Natural killer cell (primary cell): ENCODE data around the gene EFCAB6. TPM values are rescaled to one million over a fixed set of nuclear protein-coding genes. Genes with fewer than 3 reads are reported as not detected.

Source experiments
- ATAC-seq, 3 donors: fragments of 150-1000 bp in 2 of 3; fragments of 200-7000 bp in 1 of 3; cut with Tn5 transposase; 1 replicate in 1 of 3; 2 replicates in 2 of 3; pipeline ENCODE4 v1.10.0; 2021; ENCODE audit warnings: mild to moderate bottlenecking in 2 of 3, moderate library complexity in 2 of 3
- DNase-seq, 2 donors: peaks; one replicate each; pipeline versions ENCODE4 v3.0.0 to v3.0.0-alpha.2; 2013 to 2021; ENCODE audit warnings: mixed read lengths in 1 of 2
- H3K27ac ChIP-seq: one replicate; pipeline ENCODE4 v1.5.1; 2013; ENCODE audit warnings: mild to moderate bottlenecking, low read length
- H3K27me3 ChIP-seq: one replicate; pipeline ENCODE4 v1.6.1; 2013; ENCODE audit warnings: low read length; ENCODE audit not compliant: control insufficient read depth, insufficient read depth
- H3K36me3 ChIP-seq: one replicate; pipeline ENCODE4 v1.6.1; 2013; ENCODE audit warnings: low read length; ENCODE audit not compliant: control insufficient read depth, insufficient read depth
- H3K4me1 ChIP-seq: one replicate; pipeline ENCODE4 v1.6.1; 2013; ENCODE audit warnings: low read length; ENCODE audit not compliant: control insufficient read depth, insufficient read depth
- H3K4me3 ChIP-seq: one replicate; pipeline ENCODE4 v1.5.1; 2013; ENCODE audit warnings: low read length
- H3K9me3 ChIP-seq: one replicate; pipeline ENCODE4 v1.6.1; 2013; ENCODE audit warnings: low read length; ENCODE audit not compliant: control insufficient read depth, insufficient read depth
- H3K27ac Mint-ChIP-seq, 2 donors: one replicate each; pipeline ENCODE4 v1.8.0; 2022; ENCODE audit warnings: mild to moderate bottlenecking in 2 of 2, mixed read lengths in 2 of 2, moderate library complexity in 1 of 2
- H3K27me3 Mint-ChIP-seq, 2 donors: one replicate each; pipeline ENCODE4 v1.8.0; 2022; ENCODE audit warnings: low read depth in 2 of 2, mixed read lengths in 2 of 2
- H3K36me3 Mint-ChIP-seq: one replicate; pipeline ENCODE4 v1.8.0; 2022; ENCODE audit warnings: mixed read lengths
- H3K4me1 Mint-ChIP-seq, 2 donors: one replicate each; pipeline ENCODE4 v1.8.0; 2022; ENCODE audit warnings: mixed read lengths in 2 of 2
- H3K4me3 Mint-ChIP-seq: one replicate; pipeline ENCODE4 v1.8.0; 2022; ENCODE audit warnings: mild to moderate bottlenecking, moderate library complexity, mixed read lengths
- H3K9me3 Mint-ChIP-seq, 2 donors: one replicate each; pipeline ENCODE4 v1.8.0; 2022; ENCODE audit warnings: mixed read lengths in 2 of 2
- CTCF ChIP-seq: fragments of 200-600 bp; IDR thresholded peaks from one replicate; pipeline ENCODE4 v1.8.0; 2022; ENCODE audit warnings: antibody characterized with exemption
- WGBS: methylation state at CpG from one replicate; pipeline ENCODE4 v1.1.7; 2013; ENCODE audit warnings: missing lambda C conversion rate; ENCODE audit not compliant: insufficient coverage; 5-methylcytosine and 5-hydroxymethylcytosine counted together
- intact Hi-C: fragments of 100-400 bp; cut with micrococcal nuclease; formaldehyde crosslinking; loops from one replicate; pipeline ENCODE4 v1.14.2; 2022
- total RNA-seq, 4 donors: library from RNA; stranded (reverse); fragments of 120-200 nt in 1 of 4; gene quantifications; one replicate each; pipeline versions ENCODE4 v1.2.3 to v1.2.4, GENCODE V29; 2013 to 2022

The EFCAB6 gene
- total RNA-seq, 3 donors from 2014 or later (not counting 1 experiment from before 2014, with no cell fraction given): 0.23 to 0.35 (median 0.26) TPM

- peaks cover 4% of the 10 kb centered on the region for H3K9me3 ChIP-seq
- no peak for TF ChIP-seq CTCF
- peaks cover 2% of the 10 kb centered on the region for H3K27me3 ChIP-seq
- Mint-ChIP-seq H3K27me3 (peaks cover 14 to 17% of the 10 kb centered on the region in 2 donors), H3K27ac (no peak overlapping the region), H3K9me3 (no peaks in the 10 kb centered on the region), H3K4me3 (no peak overlapping the region), H3K36me3 (no peaks in the 10 kb centered on the region), H3K4me1 (no peaks in the 10 kb centered on the region)
- no peaks in the 10 kb centered on the region for H3K36me3 ChIP-seq
- no peaks in the 10 kb centered on the region for H3K4me1 ChIP-seq
- no peak overlapping the region for H3K27ac ChIP-seq
- 90% methylated on average over 4 of the region's 4 CpGs for WGBS
- intact Hi-C loops: no loop called here
- DNase-seq: no peak
- H3K4me3 ChIP-seq: no peak overlapping the region
- ATAC-seq: no peak
Measured at GRCh38 chr22:43622886-43623285, 189.2 kb downstream of the EFCAB6 start.

GRCh38 chr22:43620197-43620596 lies 191.9 kb downstream of the EFCAB6 start:
- Histone ChIP-seq H3K27me3 (peaks cover 2% of the 10 kb centered on the region), H3K4me3 (no peak overlapping the region), H3K27ac (no peak overlapping the region), H3K36me3 (no peaks in the 10 kb centered on the region), H3K4me1 (no peaks in the 10 kb centered on the region), H3K9me3 (peaks cover 4% of the 10 kb centered on the region)
- no peaks in the 10 kb centered on the region for H3K9me3 Mint-ChIP-seq
- DNase-seq (no peak), ATAC-seq (no peak)
- H3K4me3 Mint-ChIP-seq: no peak overlapping the region
- peaks cover 17 to 18% of the 10 kb centered on the region in 2 donors for H3K27me3 Mint-ChIP-seq
- H3K36me3 Mint-ChIP-seq: no peaks in the 10 kb centered on the region
- TF ChIP-seq CTCF: no peak
- 90% methylated on average over 3 of the region's 3 CpGs for WGBS
- no peak overlapping the region for H3K27ac Mint-ChIP-seq
- intact Hi-C loops: no loop called here
- H3K4me1 Mint-ChIP-seq: no peaks in the 10 kb centered on the region

GRCh38 chr22:43618517-43618916 lies 193.6 kb downstream of the EFCAB6 start:
- DNase-seq: no peak
- H3K27me3 Mint-ChIP-seq: peaks cover 17 to 18% of the 10 kb centered on the region in 2 donors
- no peaks in the 10 kb centered on the region for H3K36me3 ChIP-seq
- no peaks in the 10 kb centered on the region for H3K9me3 Mint-ChIP-seq
- H3K27me3 ChIP-seq: peaks cover 2% of the 10 kb centered on the region
- intact Hi-C loops: no loop called here
- H3K36me3 Mint-ChIP-seq: no peaks in the 10 kb centered on the region
- H3K27ac Mint-ChIP-seq: no peak overlapping the region
- no peak for ATAC-seq
- no peaks in the 10 kb centered on the region for H3K4me1 ChIP-seq
- no peak overlapping the region for H3K4me3 Mint-ChIP-seq
- peaks cover 4% of the 10 kb centered on the region for H3K9me3 ChIP-seq
- no peak overlapping the region for H3K27ac ChIP-seq
- H3K4me3 ChIP-seq: no peak overlapping the region
- 89% methylated on average over 4 of the region's 4 CpGs for WGBS
- no peaks in the 10 kb centered on the region for H3K4me1 Mint-ChIP-seq
- TF ChIP-seq CTCF: no peak

GRCh38 chr22:43616645-43617044 lies 195.5 kb downstream of the EFCAB6 start:
- no peak overlapping the region for H3K4me3 ChIP-seq
- H3K4me3 Mint-ChIP-seq: no peak overlapping the region
- no peaks in the 10 kb centered on the region for H3K4me1 ChIP-seq
- H3K9me3 ChIP-seq: peaks cover 4% of the 10 kb centered on the region
- H3K9me3 Mint-ChIP-seq: no peaks in the 10 kb centered on the region
- TF ChIP-seq CTCF: no peak
- DNase-seq (no peak), ATAC-seq (no peak)
- no peaks in the 10 kb centered on the region for H3K4me1 Mint-ChIP-seq
- H3K36me3 ChIP-seq: no peaks in the 10 kb centered on the region
- H3K27me3 ChIP-seq: peaks cover 2% of the 10 kb centered on the region
- 86% methylated on average over 3 of the region's 3 CpGs for WGBS
- H3K36me3 Mint-ChIP-seq: no peaks in the 10 kb centered on the region
- no peak overlapping the region for H3K27ac ChIP-seq
- H3K27me3 Mint-ChIP-seq: peaks cover 17 to 18% of the 10 kb centered on the region in 2 donors
- H3K27ac Mint-ChIP-seq: no peak overlapping the region
- intact Hi-C loops: no loop called here
